Body of pancreas (tissue), 4 donors: ENCODE data around the gene TRUB2. TPM values are rescaled to one million over a fixed set of nuclear protein-coding genes. Genes with fewer than 3 reads are reported as not detected.
A peak's percentile ranks its signal among the peaks of the same experiment; 100 is the strongest.

ENCODE experiments used
- ATAC-seq: fragments of 150-250 bp; one replicate; pipeline ENCODE4 v1.9.1; 2016
- DNase-seq, 4 donors: peaks; one replicate each; pipeline ENCODE4 v3.0.0-alpha.2; 2019
- H3K27ac ChIP-seq, 4 donors: fragments of 200-600 bp; sonication (generic); 1 replicate in 3 of 4; 2 replicates in 1 of 4; pipeline versions ENCODE4 v1.5.1 to v1.6.1; 2016 to 2019; ENCODE audit warnings: mild to moderate bottlenecking in 1 of 4, mixed read lengths in 1 of 4, moderate library complexity in 1 of 4
- H3K27me3 ChIP-seq, 2 donors: fragments of 200-600 bp; sonication (generic); one replicate each; pipeline ENCODE4 v1.6.0; 2016; ENCODE audit warnings: mild to moderate bottlenecking in 1 of 2
- H3K36me3 ChIP-seq, 2 donors: fragments of 200-600 bp; sonication (generic); replicated peaks in 1 of 2; 2 replicates each; pipeline ENCODE4 v1.5.1; 2016; ENCODE audit warnings: low read depth in 2 of 2; ENCODE audit not compliant: insufficient read depth in 1 of 2
- H3K4me1 ChIP-seq: fragments of 200-600 bp; sonication (generic); one replicate; pipeline ENCODE4 v1.6.0; 2016
- H3K4me3 ChIP-seq, 2 donors: fragments of 200-600 bp; sonication (generic); 1 replicate in 1 of 2; 2 replicates in 1 of 2; pipeline ENCODE4 v1.5.1; 2016 to 2019
- H3K9me3 ChIP-seq, 3 donors: fragments of 200-600 bp; sonication (generic); 1 replicate in 2 of 3; 2 replicates in 1 of 3; pipeline ENCODE4 v1.5.1; 2016
- CTCF ChIP-seq, 7 experiments: fragments of 450-650 bp in 4 of 7; fragments of 200-600 bp in 3 of 7; sonication (generic) in 3 of 7; IDR thresholded peaks; one replicate each; pipeline ENCODE4 v1.5.1; 2016 to 2019; ENCODE audit warnings: antibody characterized with exemption in 7 of 7
- POLR2A ChIP-seq, 3 donors: fragments of 450-650 bp; IDR thresholded peaks; one replicate each; pipeline ENCODE4 v1.6.1; 2016; ENCODE audit warnings: antibody characterized with exemption in 3 of 3, mild to moderate bottlenecking in 2 of 3
- WGBS, 2 donors: methylation state at CpG; one replicate each; pipeline ENCODE4 v1.1.5; 2017; 5-methylcytosine and 5-hydroxymethylcytosine counted together
- intact Hi-C: fragments of 100-400 bp; cut with DNase I; formaldehyde crosslinking; loops from one replicate; pipeline ENCODE4 v1.15.1; 2023
- total RNA-seq, 2 donors: library from RNA; depleted of rRNA; stranded (reverse); fragments of >200 nt; gene quantifications; one replicate each; pipeline ENCODE4 v1.1.0, GENCODE V29; 2016

The TRUB2 gene
- total RNA-seq, 2 donors from 2014 or later, result 6.3 to 11.4 TPM

- WGBS, 2 donors, result 0% methylated on average over 13 to 38 of the region's 57 CpGs
- DNase-seq, result peak; percentile 34 to 48 (median 40)
- H3K9me3 ChIP-seq, result no peaks in the 10 kb centered on the region
- peaks cover 28% of the 10 kb centered on the region for H3K4me1 ChIP-seq
- intact Hi-C loops, result no loop called here
- H3K27me3 ChIP-seq, result no peaks in the 10 kb centered on the region
- peaks cover 0 to 2% of the 10 kb centered on the region in 2 donors for H3K36me3 ChIP-seq
- peak within 1 kb of the TSS; percentile 59 to 75 for H3K4me3 ChIP-seq
- TF ChIP-seq CTCF (IDR thresholded peaks at IDR 0.05) (no peak), POLR2A (IDR thresholded peaks at IDR 0.05) (no peak)
- peak within 1 kb of the TSS; percentile 65 to 86 (median 72) for H3K27ac ChIP-seq
- ATAC-seq, result peak; percentile 56
Measured at GRCh38 chr9:128275198-128276007, 46.8 kb downstream of the TRUB2 start, which contains the start of gene GOLGA2. Gene GOLGA2 (minus strand): TSS chr9:128276007. CDS start chr9:128275976, 31 bp downstream.

- no peak for ATAC-seq
- intact Hi-C loops, result no loop called here
- H3K36me3 ChIP-seq, result peaks cover 0 to 2% of the 10 kb centered on the region in 2 donors
- peaks cover 28% of the 10 kb centered on the region for H3K4me1 ChIP-seq
- H3K27ac ChIP-seq, result peak overlapping the region in 1 of 4 donors; percentile 86
- DNase-seq, result no peak
- no peaks in the 10 kb centered on the region for H3K9me3 ChIP-seq
- no peak overlapping the region for H3K4me3 ChIP-seq
- no peaks in the 10 kb centered on the region for H3K27me3 ChIP-seq
- 49 to 54% methylated on average over 8 of the region's 8 CpGs for WGBS, 2 donors
- TF ChIP-seq CTCF (IDR thresholded peaks at IDR 0.05) (no peak), POLR2A (IDR thresholded peaks at IDR 0.05) (no peak)
Measured at GRCh38 chr9:128274245-128274644, 48.0 kb downstream of the TRUB2 start.

GRCh38 chr9:128271512-128271911 is 50.7 kb downstream of the TRUB2 start:
- no peak overlapping the region for H3K4me3 ChIP-seq
- no peak for ATAC-seq
- TF ChIP-seq CTCF (IDR thresholded peaks at IDR 0.05) (no peak), POLR2A (IDR thresholded peaks at IDR 0.05) (no peak)
- no peaks in the 10 kb centered on the region for H3K27me3 ChIP-seq
- H3K36me3 ChIP-seq, result peaks cover 0 to 6% of the 10 kb centered on the region in 2 donors
- H3K27ac ChIP-seq, result no peak overlapping the region
- no peak for DNase-seq
- H3K4me1 ChIP-seq, result peaks cover 18% of the 10 kb centered on the region
- intact Hi-C loops, result no loop called here
- WGBS, 2 donors, result 72 to 77% methylated on average over 5 of the region's 5 CpGs
- H3K9me3 ChIP-seq, result no peaks in the 10 kb centered on the region

GRCh38 chr9:128271112-128271511 is 51.1 kb downstream of the TRUB2 start:
- ATAC-seq (no peak), DNase-seq (no peak)
- no peaks in the 10 kb centered on the region for H3K27me3 ChIP-seq
- peaks cover 0 to 6% of the 10 kb centered on the region in 2 donors for H3K36me3 ChIP-seq
- H3K4me3 ChIP-seq, result no peak overlapping the region
- H3K9me3 ChIP-seq, result no peaks in the 10 kb centered on the region
- intact Hi-C loops, result no loop called here
- H3K4me1 ChIP-seq, result peaks cover 17% of the 10 kb centered on the region
- no peak for TF ChIP-seq POLR2A (IDR thresholded peaks at IDR 0.05)
- no peak for TF ChIP-seq CTCF (IDR thresholded peaks at IDR 0.05)
- 64 to 78% methylated on average over 2 to 3 of the region's 3 CpGs for WGBS, 2 donors
- H3K27ac ChIP-seq, result no peak overlapping the region
